Measurements from ENCODE around the gene RBPMS2.
A peak's percentile ranks its signal among the peaks of the same experiment; 100 is the strongest.

GRCh38 chr15:64702816-64703631, 72.4 kb downstream of the RBPMS2 start:
- TF ChIP-seq, protein P1, sequence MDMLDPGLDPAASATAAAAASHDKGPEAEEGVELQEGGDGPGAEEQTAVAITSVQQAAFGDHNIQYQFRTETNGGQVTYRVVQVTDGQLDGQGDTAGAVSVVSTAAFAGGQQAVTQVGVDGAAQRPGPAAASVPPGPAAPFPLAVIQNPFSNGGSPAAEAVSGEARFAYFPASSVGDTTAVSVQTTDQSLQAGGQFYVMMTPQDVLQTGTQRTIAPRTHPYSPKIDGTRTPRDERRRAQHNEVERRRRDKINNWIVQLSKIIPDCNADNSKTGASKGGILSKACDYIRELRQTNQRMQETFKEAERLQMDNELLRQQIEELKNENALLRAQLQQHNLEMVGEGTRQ (IDR thresholded peaks at IDR 0.05), result no peak
- TF ChIP-seq POLR2A (IDR thresholded peaks at IDR 0.05; ENCODE audit: low read length) (peak; percentile 98), HOXA7 (CRISPR knock-in tag; IDR thresholded peaks at IDR 0.05) (no peak), CHD2 (IDR thresholded peaks at IDR 0.05; ENCODE audit: low read length, partially characterized antibody) (no peak), ZSCAN20 (CRISPR knock-in tag; IDR thresholded peaks at IDR 0.05) (no peak), POLR2AphosphoS2 (conservative IDR thresholded peaks at IDR 0.05; ENCODE audit: low read length) (0 out of 2 replicates have a peak, but pooled peaks have one; percentile 66), ESRRA (IDR thresholded peaks at IDR 0.05; ENCODE audit: borderline replicate concordance, low read length) (no peak)
- TF ChIP-seq, protein P2, sequence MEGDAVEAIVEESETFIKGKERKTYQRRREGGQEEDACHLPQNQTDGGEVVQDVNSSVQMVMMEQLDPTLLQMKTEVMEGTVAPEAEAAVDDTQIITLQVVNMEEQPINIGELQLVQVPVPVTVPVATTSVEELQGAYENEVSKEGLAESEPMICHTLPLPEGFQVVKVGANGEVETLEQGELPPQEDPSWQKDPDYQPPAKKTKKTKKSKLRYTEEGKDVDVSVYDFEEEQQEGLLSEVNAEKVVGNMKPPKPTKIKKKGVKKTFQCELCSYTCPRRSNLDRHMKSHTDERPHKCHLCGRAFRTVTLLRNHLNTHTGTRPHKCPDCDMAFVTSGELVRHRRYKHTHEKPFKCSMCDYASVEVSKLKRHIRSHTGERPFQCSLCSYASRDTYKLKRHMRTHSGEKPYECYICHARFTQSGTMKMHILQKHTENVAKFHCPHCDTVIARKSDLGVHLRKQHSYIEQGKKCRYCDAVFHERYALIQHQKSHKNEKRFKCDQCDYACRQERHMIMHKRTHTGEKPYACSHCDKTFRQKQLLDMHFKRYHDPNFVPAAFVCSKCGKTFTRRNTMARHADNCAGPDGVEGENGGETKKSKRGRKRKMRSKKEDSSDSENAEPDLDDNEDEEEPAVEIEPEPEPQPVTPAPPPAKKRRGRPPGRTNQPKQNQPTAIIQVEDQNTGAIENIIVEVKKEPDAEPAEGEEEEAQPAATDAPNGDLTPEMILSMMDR (IDR thresholded peaks at IDR 0.05), result peak; percentile 10; the same call in 1 of the 3 replicates
- TF ChIP-seq, protein P3, sequence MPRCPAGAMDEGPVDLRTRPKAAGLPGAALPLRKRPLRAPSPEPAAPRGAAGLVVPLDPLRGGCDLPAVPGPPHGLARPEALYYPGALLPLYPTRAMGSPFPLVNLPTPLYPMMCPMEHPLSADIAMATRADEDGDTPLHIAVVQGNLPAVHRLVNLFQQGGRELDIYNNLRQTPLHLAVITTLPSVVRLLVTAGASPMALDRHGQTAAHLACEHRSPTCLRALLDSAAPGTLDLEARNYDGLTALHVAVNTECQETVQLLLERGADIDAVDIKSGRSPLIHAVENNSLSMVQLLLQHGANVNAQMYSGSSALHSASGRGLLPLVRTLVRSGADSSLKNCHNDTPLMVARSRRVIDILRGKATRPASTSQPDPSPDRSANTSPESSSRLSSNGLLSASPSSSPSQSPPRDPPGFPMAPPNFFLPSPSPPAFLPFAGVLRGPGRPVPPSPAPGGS (IDR thresholded peaks at IDR 0.05), result peak; percentile 80
- TF ChIP-seq, protein P4, sequence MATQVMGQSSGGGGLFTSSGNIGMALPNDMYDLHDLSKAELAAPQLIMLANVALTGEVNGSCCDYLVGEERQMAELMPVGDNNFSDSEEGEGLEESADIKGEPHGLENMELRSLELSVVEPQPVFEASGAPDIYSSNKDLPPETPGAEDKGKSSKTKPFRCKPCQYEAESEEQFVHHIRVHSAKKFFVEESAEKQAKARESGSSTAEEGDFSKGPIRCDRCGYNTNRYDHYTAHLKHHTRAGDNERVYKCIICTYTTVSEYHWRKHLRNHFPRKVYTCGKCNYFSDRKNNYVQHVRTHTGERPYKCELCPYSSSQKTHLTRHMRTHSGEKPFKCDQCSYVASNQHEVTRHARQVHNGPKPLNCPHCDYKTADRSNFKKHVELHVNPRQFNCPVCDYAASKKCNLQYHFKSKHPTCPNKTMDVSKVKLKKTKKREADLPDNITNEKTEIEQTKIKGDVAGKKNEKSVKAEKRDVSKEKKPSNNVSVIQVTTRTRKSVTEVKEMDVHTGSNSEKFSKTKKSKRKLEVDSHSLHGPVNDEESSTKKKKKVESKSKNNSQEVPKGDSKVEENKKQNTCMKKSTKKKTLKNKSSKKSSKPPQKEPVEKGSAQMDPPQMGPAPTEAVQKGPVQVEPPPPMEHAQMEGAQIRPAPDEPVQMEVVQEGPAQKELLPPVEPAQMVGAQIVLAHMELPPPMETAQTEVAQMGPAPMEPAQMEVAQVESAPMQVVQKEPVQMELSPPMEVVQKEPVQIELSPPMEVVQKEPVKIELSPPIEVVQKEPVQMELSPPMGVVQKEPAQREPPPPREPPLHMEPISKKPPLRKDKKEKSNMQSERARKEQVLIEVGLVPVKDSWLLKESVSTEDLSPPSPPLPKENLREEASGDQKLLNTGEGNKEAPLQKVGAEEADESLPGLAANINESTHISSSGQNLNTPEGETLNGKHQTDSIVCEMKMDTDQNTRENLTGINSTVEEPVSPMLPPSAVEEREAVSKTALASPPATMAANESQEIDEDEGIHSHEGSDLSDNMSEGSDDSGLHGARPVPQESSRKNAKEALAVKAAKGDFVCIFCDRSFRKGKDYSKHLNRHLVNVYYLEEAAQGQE (IDR thresholded peaks at IDR 0.05), result no peak
- TF ChIP-seq, protein P5, sequence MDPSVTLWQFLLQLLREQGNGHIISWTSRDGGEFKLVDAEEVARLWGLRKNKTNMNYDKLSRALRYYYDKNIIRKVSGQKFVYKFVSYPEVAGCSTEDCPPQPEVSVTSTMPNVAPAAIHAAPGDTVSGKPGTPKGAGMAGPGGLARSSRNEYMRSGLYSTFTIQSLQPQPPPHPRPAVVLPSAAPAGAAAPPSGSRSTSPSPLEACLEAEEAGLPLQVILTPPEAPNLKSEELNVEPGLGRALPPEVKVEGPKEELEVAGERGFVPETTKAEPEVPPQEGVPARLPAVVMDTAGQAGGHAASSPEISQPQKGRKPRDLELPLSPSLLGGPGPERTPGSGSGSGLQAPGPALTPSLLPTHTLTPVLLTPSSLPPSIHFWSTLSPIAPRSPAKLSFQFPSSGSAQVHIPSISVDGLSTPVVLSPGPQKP (IDR thresholded peaks at IDR 0.05; ENCODE audit: low read depth, low read length), result no peak
